NCI-H1417 treated with DMSO at 0.1 percent for 48 hours (cell line): ENCODE data around the gene FANCL.
A peak's percentile ranks its signal among the peaks of the same experiment; 100 is the strongest.
"Not testable (repeated sequence)": the region's sequence is repeated elsewhere in the genome, so short reads cannot be mapped to it uniquely, and the experiment has no call there.

Source experiments
- DNase-seq: peaks from one replicate; lab custom pipeline; 2025; lab: John Stamatoyannopoulos, UW

The FANCL gene

GRCh38 chr2:58204195-58204959 lies 36.7 kb downstream of the FANCL start:
- DNase-seq, result peak; percentile 24

- DNase-seq, result no peak
These were observed 38.1 kb downstream of the FANCL start for GRCh38 chr2:58203018-58203417.

DNA sequence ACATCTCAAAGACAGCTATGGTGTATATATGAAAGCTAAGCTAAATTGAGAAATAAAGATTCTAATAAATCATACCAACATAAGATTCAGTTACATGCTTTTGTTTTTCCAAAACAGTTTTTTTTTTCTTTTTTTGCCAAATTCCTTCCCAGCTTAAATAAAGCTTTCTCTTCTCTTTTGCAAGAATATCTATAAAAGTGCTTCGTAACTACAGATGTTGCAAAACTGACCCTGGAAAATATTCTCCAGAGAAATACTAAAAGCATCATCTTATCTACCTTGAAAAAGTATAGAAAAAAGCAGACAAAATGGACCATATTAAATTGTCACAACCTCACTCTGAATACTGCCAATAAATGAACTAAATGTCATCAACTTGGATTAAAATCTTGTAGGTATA lies 38.7 kb downstream of the FANCL start:
- no peak for DNase-seq

- DNase-seq, result no peak
These were observed 43.2 kb downstream of the FANCL start for GRCh38 chr2:58197894-58198293.

GRCh38 chr2:58195662-58196061 lies 45.5 kb downstream of the FANCL start:
- DNase-seq, result no peak

DNA sequence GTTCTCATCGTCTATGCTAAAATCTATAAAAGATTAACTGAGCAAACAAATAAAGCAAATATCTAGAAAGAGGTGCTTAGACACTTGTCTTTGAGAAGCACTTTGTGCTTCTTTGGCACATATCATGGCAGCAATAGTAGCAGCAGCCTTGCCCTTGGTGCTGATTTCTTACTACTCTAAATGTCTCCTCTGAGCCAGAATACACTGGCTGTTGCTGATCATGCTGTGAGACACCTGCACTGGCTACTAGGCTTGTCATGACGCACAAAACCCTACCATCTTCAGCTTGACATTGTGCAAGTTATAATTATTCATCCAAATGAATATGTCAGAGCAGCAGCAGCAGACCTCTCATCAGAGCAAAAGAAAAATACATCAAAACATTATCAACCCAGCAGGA lies 46.7 kb downstream of the FANCL start:
- DNase-seq, result peak; percentile 91

DNA sequence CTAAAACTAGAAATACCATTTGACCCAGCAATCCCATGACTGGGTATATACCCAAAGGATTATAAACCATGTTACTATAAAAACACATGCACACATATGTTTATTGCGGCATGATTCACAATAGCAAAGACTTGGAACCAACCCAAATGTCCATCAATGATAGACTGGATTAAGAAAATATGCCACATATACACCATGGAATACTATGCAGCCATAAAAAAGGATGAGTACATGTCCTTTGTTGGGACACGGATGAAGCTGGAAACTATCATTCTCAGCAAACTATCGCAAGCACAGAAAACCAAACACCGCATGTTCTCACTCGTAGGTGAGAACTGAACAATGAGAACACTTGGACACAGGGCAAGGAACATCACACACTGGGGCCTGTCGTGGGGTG lies 54.1 kb downstream of the FANCL start:
- not testable (repeated sequence) for DNase-seq

DNA sequence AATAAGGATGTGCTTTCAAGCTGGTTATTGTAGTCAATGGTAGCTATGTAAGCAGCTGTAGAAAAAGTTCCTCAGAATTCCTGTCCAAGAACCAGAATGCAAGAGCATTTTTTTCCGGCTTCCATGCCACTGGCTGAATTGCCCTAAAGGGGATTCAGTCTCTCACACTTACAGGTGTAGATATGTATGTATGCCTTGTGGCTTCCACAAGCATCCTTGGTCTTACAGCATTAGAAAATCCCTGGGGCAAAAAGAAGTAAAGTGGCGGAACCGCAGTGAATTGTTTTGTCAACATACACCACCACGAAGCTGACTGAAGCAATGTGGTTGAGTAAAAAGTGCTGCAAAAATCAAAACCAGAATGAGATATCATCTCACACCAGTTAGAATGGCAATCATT lies 54.6 kb downstream of the FANCL start:
- DNase-seq, result no peak

- no peak for DNase-seq
These were observed 58.6 kb downstream of the FANCL start for GRCh38 chr2:58182527-58182926.

DNA sequence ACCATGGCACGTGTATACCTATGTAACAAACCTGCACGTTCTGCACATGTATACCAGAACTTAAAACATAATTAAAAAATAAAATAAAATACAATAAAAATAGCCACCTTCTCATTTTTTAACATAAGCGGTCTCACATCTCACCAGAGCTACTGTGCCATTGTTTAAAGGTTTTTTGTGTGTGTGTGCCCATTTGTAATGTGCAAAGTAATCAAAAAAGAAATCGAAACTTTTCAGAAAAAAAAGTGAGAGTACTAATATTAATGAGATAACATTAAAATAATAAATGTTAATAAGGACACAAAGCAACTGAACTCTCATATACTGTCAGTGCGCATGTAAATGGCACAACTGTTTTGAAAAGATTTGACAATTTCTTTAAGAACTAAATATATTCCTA lies 60.5 kb downstream of the FANCL start:
- DNase-seq, result no peak

GRCh38 chr2:58180175-58180574 lies 61.0 kb downstream of the FANCL start:
- DNase-seq, result not testable (repeated sequence)

- DNase-seq, result not testable (repeated sequence)
These were observed 63.9 kb downstream of the FANCL start for GRCh38 chr2:58177187-58177586.

DNA sequence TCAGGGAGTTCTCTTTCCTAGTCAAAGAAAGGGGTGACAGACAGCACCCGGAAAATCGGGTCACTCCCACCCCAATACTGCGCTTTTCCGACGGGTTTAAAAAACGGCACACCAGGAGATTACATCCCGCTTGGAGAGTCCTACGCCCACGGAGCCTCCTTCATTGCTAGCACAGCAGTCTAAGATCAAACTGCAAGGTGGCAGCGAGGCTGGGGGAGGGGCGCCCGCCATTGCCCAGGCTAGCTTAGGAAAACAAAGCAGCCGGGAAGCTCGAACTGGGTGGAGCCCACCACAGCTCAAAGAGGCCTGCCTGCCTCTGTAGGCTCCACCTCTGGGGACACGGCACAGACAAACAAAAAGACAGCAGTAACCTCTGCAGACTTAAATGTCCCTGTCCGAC lies 69.3 kb downstream of the FANCL start:
- not testable (repeated sequence) for DNase-seq

DNA sequence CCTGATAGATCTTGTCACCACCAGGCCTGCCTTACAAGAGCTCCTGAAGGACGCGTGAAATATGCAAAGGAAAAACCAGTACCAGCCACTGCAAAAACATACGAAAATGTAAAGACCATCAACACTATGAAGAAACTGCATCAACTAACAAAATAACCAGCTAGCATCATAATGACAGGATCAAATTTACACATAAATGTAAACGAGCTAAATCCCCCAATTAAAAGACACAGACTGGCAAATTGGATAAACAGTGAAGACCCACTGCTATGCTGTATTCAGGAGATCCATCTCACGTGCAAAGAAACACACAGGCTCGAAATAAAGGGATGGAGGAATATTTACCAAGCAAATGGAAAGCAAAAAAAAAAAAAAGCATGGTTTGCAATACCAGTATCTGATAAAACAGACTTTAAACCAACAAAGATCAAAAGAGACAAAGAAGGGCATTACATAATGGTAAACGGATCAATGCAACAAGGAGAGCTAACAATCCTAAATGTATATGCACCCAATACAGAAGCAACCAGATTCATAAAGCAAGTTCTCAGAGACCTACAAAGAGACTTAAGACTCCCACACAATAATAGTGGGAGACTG lies 70.7 kb downstream of the FANCL start:
- not testable (repeated sequence) for DNase-seq

DNA sequence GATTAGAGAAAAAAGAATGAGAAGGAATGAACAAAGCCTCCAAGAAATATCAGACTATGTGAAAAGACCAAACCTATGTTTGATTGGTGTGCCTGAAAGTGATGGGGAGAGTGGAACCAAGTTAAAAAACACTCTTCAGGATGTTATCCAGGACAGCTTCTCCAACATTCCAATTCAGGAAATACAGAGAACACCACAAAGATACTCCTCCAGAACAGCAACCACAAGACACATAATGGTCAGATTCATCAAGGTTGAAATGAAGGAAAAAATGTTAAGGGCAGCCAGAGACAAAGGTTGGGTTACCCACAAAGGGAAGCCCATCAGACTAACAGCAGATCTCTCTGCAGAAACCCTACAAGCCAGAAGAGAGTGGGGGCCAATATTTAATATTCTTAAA lies 71.3 kb downstream of the FANCL start:
- not testable (repeated sequence) for DNase-seq

DNA sequence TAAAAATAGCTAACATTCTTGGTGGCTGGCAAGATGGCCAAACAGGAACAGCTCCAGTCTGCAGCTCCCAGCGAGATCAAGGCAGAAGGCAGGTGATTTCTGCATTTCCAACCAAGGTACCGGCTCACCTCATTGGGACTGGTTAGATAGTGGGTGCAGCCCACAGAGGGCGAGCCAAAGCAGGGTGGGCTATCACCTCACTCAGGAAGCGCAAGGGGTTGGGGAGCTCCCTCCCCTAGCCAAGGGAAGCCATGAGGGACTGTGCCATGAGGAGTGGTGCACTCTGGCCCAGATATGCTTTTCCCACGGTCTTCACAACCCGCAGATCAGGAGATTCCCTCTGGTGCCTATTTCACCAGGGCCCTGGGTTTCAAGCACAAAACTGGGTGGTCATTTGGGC lies 73.0 kb downstream of the FANCL start:
- not testable (repeated sequence) for DNase-seq

DNA sequence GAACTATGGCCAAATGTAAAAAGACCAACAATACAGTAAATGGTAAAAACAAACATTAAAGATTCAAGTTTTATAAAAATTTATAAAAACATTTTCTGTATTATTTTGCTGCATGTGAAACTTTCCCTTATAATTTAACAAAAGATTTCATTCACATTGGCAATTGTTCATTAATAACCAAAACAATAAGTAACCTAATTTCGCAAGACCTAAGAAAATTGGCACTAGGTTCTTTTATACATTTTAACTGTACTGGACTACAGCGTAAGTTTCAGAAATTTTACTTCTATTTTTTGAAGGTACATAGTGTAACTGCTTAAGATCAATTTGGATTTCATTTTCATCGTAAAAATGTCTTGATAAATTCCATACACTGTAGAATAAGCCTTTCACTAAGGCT lies 77.2 kb downstream of the FANCL start:
- no peak for DNase-seq

DNA sequence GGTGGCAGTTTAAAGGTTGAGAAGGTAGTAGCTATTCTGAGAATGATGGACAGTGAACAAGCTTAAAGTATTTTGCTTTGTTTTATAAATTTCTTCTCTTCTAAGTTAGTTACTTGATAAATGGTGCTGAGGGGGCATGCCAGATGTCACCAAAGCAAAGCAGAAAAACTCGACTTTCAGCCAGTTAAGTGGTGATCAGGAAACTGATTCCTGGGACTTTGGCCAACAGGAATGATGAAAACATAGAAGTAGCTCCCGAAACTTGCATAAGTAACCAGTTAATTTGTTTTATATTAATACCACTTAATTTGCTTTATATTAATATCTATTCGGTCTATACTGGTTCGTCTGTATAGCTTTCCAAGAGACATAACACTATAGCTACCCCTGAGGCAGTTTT lies 82.6 kb downstream of the FANCL start:
- DNase-seq, result no peak

GRCh38 chr2:58157754-58158153 lies 83.4 kb downstream of the FANCL start:
- no peak for DNase-seq

DNA sequence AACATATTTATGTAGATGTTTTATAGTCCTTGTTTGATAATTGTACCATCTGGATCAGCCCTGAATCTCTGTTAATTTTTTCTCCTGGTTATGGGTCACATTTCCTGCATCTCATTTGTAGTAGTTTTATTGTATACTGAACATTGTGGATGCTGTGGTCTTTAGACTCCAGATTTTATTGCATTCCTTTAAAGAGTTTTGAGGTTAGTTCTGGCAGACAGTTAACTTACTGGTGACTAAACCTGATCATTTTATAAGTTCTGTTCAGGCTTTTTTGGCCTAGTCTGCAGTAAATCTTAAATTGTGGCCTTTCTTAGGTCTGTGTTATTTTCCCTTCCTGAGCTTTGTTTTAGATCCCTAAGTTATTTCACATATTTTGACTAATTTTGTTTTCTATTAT lies 84.3 kb downstream of the FANCL start:
- no peak for DNase-seq

GRCh38 chr2:58155160-58155778 lies 85.9 kb downstream of the FANCL start:
- DNase-seq, result peak; percentile 24

- no peak for DNase-seq
These were observed 94.4 kb downstream of the FANCL start for GRCh38 chr2:58146707-58147106.

GRCh38 chr2:58145769-58146168 lies 95.4 kb downstream of the FANCL start:
- DNase-seq, result not testable (repeated sequence)
